GM23338 (cell line): ENCODE data around the gene APMAP. TPM values are rescaled to one million over a fixed set of nuclear protein-coding genes. Genes with fewer than 3 reads are reported as not detected.

Experiments
- ATAC-seq: fragments of 200-7000 bp; cut with Tn5 transposase; 3 replicates; pipeline ENCODE4 v1.9.1; 2020
- DNase-seq: peaks from one replicate; pipeline ENCODE4 v3.0.0-alpha.2; 2015; ENCODE audit warnings: low spot score
- H2AFZ ChIP-seq: fragments of 200-600 bp; sonication (generic); 2 replicates; pipeline ENCODE4 v1.8.0; 2016; ENCODE audit warnings: antibody characterized with exemption, mild to moderate bottlenecking, moderate library complexity
- H3F3A ChIP-seq: fragments of 200-600 bp; sonication (generic); replicated peaks from 2 replicates; pipeline ENCODE4 v1.8.0; 2017; ENCODE audit warnings: antibody characterized with exemption, mixed run types, low read depth
- H3K27ac ChIP-seq: fragments of 200-600 bp; sonication (generic); 2 replicates; pipeline ENCODE4 v1.6.1; 2016; ENCODE audit warnings: low read depth
- H3K27me3 ChIP-seq: fragments of 200-600 bp; sonication (generic); 2 replicates; pipeline ENCODE4 v1.8.0; 2016; ENCODE audit warnings: mild to moderate bottlenecking, mixed run types, moderate library complexity; ENCODE audit not compliant: insufficient read depth
- H3K36me3 ChIP-seq: fragments of 200-600 bp; sonication (generic); 2 replicates; pipeline ENCODE4 v1.8.0; 2016; ENCODE audit warnings: mild to moderate bottlenecking; ENCODE audit not compliant: insufficient read depth
- H3K4me1 ChIP-seq: fragments of 200-600 bp; sonication (generic); 2 replicates; pipeline ENCODE4 v1.8.0; 2016; ENCODE audit warnings: mild to moderate bottlenecking, moderate library complexity; ENCODE audit not compliant: insufficient read depth
- H3K4me2 ChIP-seq: fragments of 200-600 bp; sonication (generic); 2 replicates; pipeline ENCODE4 v1.7.1; 2017; ENCODE audit warnings: mixed run types
- H3K4me3 ChIP-seq: fragments of 200-600 bp; sonication (generic); 2 replicates; pipeline ENCODE4 v1.6.1; 2016; ENCODE audit warnings: mixed run types
- H3K79me2 ChIP-seq: fragments of 200-600 bp; sonication (generic); replicated peaks from 2 replicates; pipeline ENCODE4 v1.8.0; 2017; ENCODE audit warnings: mild to moderate bottlenecking; ENCODE audit not compliant: insufficient read depth
- H3K9me2 ChIP-seq: fragments of 200-600 bp; sonication (generic); 2 replicates; pipeline ENCODE4 v1.8.0; 2017; ENCODE audit not compliant: insufficient read depth
- H4K20me1 ChIP-seq: fragments of 200-600 bp; sonication (generic); replicated peaks from 2 replicates; pipeline ENCODE4 v1.8.0; 2017; ENCODE audit warnings: mild to moderate bottlenecking; ENCODE audit not compliant: insufficient read depth
- H3K27ac Mint-ChIP-seq: 2 replicates; pipeline ENCODE4 v1.8.0; 2020; ENCODE audit warnings: inconsistent platforms, mild to moderate bottlenecking, moderate library complexity, mixed read lengths
- H3K27me3 Mint-ChIP-seq: 3 replicates; pipeline ENCODE4 v1.8.0; 2022; ENCODE audit warnings: low read depth, mild to moderate bottlenecking, moderate library complexity, mixed read lengths, inconsistent platforms; ENCODE audit not compliant: insufficient read depth, poor library complexity
- H3K36me3 Mint-ChIP-seq: 3 replicates; pipeline ENCODE4 v1.8.0; 2021; ENCODE audit warnings: low read depth, mild to moderate bottlenecking, inconsistent platforms, moderate library complexity, mixed read lengths
- H3K4me1 Mint-ChIP-seq: 3 replicates; pipeline ENCODE4 v1.8.0; 2020; ENCODE audit warnings: mild to moderate bottlenecking, inconsistent platforms, mixed read lengths
- H3K4me3 Mint-ChIP-seq: 3 replicates; pipeline ENCODE4 v1.8.0; 2021; ENCODE audit warnings: moderate library complexity, mild to moderate bottlenecking, inconsistent platforms, mixed read lengths
- H3K9me3 Mint-ChIP-seq: 3 replicates; pipeline ENCODE4 v1.8.0; 2020; ENCODE audit warnings: moderate library complexity, mild to moderate bottlenecking, inconsistent platforms, mixed read lengths
- CREB1 ChIP-seq: fragments of 250-450 bp; sonication (Bioruptor Pico); IDR thresholded peaks from 2 replicates; pipeline ENCODE4 v1.5.0; 2020; ENCODE audit warnings: low read depth, mild to moderate bottlenecking, moderate library complexity
- EZH2 ChIP-seq: fragments of 200-600 bp; sonication (generic); IDR thresholded peaks from one replicate; pipeline ENCODE4 v1.8.0; 2017; ENCODE audit warnings: antibody characterized with exemption, mild to moderate bottlenecking, low read depth; ENCODE audit not compliant: unreplicated experiment
- EZH2phosphoT487 ChIP-seq: fragments of 200-600 bp; sonication (generic); IDR thresholded peaks from one replicate; pipeline ENCODE4 v1.8.1; 2018; ENCODE audit warnings: antibody characterized with exemption; ENCODE audit not compliant: unreplicated experiment
- JUNB ChIP-seq: IDR thresholded peaks from one replicate; pipeline ENCODE4 v1.6.1; 2016; ENCODE audit warnings: antibody characterized with exemption; ENCODE audit not compliant: unreplicated experiment
- NANOG ChIP-seq: IDR thresholded peaks from 2 replicates; pipeline ENCODE4 v1.6.1; 2016; ENCODE audit warnings: antibody characterized with exemption, borderline replicate concordance
- POLR2AphosphoS5 ChIP-seq: IDR thresholded peaks from 2 replicates; pipeline ENCODE4 v1.6.1; 2016; ENCODE audit warnings: antibody characterized with exemption, low read depth
- REST ChIP-seq: IDR thresholded peaks from one replicate; pipeline ENCODE4 v1.6.1; 2018; ENCODE audit warnings: antibody characterized with exemption; ENCODE audit not compliant: unreplicated experiment
- STAT1 ChIP-seq: IDR thresholded peaks from one replicate; pipeline ENCODE4 v1.6.1; 2016; ENCODE audit warnings: antibody characterized with exemption; ENCODE audit not compliant: unreplicated experiment
- ZNF114 ChIP-seq: fragments of 250-450 bp; sonication (Bioruptor Pico); IDR thresholded peaks from 2 replicates; pipeline ENCODE4 v1.5.0; 2020; ENCODE audit warnings: mild to moderate bottlenecking, moderate library complexity
- ZNF331 ChIP-seq: fragments of 250-450 bp; sonication (Bioruptor Pico); IDR thresholded peaks from 2 replicates; pipeline ENCODE4 v1.5.0; 2020; ENCODE audit warnings: low read depth, mild to moderate bottlenecking, moderate library complexity
- ZNF462 ChIP-seq: fragments of 250-450 bp; sonication (Bioruptor Pico); IDR thresholded peaks from 2 replicates; pipeline ENCODE4 v1.5.0; 2020; ENCODE audit warnings: mild to moderate bottlenecking, moderate library complexity
- polyA plus RNA-seq: library from polyadenylated mRNA; unstranded; fragments of >200 nt; fragmentation: Nextera tagmentation; extraction: Ambion mirVana; gene quantifications from 2 replicates; pipeline ENCODE4 v1.2.1, GENCODE V29; 2016
- total RNA-seq: library from RNA; depleted of rRNA; stranded (reverse); fragments of >200 nt; shearing (Covaris generic); gene quantifications from 2 replicates; pipeline ENCODE4 v1.2.3, GENCODE V29; 2014
- TF ChIP-seq, protein P1 (sequence below): IDR thresholded peaks from 2 replicates; pipeline ENCODE4 v1.6.1; 2016; ENCODE audit warnings: antibody characterized with exemption
- TF ChIP-seq, protein P2 (sequence below), 2 experiments: fragments of 200-600 bp in 1 of 2; sonication (generic) in 1 of 2; conservative IDR thresholded peaks; 2 replicates each; pipeline versions ENCODE4 v1.5.1 to v1.6.1; 2016 to 2017; ENCODE audit warnings: antibody characterized with exemption in 2 of 2, low read depth in 2 of 2, mild to moderate bottlenecking in 2 of 2, moderate library complexity in 1 of 2

The APMAP gene
- total and polyA plus RNA-seq, 2 experiments from 2014 or later: 31.7 to 72.3 TPM

- Mint-ChIP-seq H3K4me1 (no peaks in the 10 kb centered on the region), H3K27ac (no peak overlapping the region), H3K9me3 (no peaks in the 10 kb centered on the region), H3K36me3 (no peaks in the 10 kb centered on the region), H3K27me3 (peaks cover 4% of the 10 kb centered on the region), H3K4me3 (no peak overlapping the region)
- TF ChIP-seq, protein P1, sequence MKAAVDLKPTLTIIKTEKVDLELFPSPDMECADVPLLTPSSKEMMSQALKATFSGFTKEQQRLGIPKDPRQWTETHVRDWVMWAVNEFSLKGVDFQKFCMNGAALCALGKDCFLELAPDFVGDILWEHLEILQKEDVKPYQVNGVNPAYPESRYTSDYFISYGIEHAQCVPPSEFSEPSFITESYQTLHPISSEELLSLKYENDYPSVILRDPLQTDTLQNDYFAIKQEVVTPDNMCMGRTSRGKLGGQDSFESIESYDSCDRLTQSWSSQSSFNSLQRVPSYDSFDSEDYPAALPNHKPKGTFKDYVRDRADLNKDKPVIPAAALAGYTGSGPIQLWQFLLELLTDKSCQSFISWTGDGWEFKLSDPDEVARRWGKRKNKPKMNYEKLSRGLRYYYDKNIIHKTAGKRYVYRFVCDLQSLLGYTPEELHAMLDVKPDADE: no peak
- no peak for TF ChIP-seq POLR2AphosphoS5
- no peak for TF ChIP-seq ZNF114 (CRISPR knock-in tag)
- no peak for TF ChIP-seq EZH2phosphoT487
- no peak for TF ChIP-seq ZNF331 (CRISPR knock-in tag)
- TF ChIP-seq CREB1 (CRISPR knock-in tag): no peak
- TF ChIP-seq JUNB: no peak
- no peak for TF ChIP-seq NANOG
- TF ChIP-seq, protein P2, sequence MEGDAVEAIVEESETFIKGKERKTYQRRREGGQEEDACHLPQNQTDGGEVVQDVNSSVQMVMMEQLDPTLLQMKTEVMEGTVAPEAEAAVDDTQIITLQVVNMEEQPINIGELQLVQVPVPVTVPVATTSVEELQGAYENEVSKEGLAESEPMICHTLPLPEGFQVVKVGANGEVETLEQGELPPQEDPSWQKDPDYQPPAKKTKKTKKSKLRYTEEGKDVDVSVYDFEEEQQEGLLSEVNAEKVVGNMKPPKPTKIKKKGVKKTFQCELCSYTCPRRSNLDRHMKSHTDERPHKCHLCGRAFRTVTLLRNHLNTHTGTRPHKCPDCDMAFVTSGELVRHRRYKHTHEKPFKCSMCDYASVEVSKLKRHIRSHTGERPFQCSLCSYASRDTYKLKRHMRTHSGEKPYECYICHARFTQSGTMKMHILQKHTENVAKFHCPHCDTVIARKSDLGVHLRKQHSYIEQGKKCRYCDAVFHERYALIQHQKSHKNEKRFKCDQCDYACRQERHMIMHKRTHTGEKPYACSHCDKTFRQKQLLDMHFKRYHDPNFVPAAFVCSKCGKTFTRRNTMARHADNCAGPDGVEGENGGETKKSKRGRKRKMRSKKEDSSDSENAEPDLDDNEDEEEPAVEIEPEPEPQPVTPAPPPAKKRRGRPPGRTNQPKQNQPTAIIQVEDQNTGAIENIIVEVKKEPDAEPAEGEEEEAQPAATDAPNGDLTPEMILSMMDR (conservative IDR thresholded peaks at IDR 0.05; ENCODE audit: low read depth in 2 of 2): no peak
- no peak for TF ChIP-seq ZNF462
- no peak for TF ChIP-seq STAT1
- TF ChIP-seq EZH2: no peak
- TF ChIP-seq REST: no peak
- Histone ChIP-seq H2AFZ (no peak overlapping the region), H3K9me2 (no peaks in the 10 kb centered on the region), H3K36me3 (no peaks in the 10 kb centered on the region), H3K4me1 (no peaks in the 10 kb centered on the region), H3K4me3 (no peak overlapping the region), H4K20me1 (no peaks in the 10 kb centered on the region), H3K27ac (no peak overlapping the region), H3K4me2 (no peak overlapping the region), H3F3A (no peaks in the 10 kb centered on the region), H3K79me2 (no peaks in the 10 kb centered on the region), H3K27me3 (no peaks in the 10 kb centered on the region)
- DNase-seq (no peak), ATAC-seq (no peak)
Observed at GRCh38 chr20:25008388-25009217, 16.1 kb upstream of the APMAP start.
